Stimulated activated CD8-positive, alpha-beta memory T cell treated with anti-CD3 and anti-CD28 coated beads, Interleukin-4, amount 100 ng/mL, for 48 hours (primary cell): ENCODE measurements around the gene SLC22A1.
A peak's percentile ranks its signal among the peaks of the same experiment; 100 is the strongest.
"Not testable (repeated sequence)": the region's sequence is repeated elsewhere in the genome, so short reads cannot be mapped to it uniquely, and the experiment has no call there.

ENCODE experiments used
- DNase-seq: peaks from one replicate; pipeline ENCODE4 v3.0.0-alpha.2; 2020

Gene SLC22A1

DNA sequence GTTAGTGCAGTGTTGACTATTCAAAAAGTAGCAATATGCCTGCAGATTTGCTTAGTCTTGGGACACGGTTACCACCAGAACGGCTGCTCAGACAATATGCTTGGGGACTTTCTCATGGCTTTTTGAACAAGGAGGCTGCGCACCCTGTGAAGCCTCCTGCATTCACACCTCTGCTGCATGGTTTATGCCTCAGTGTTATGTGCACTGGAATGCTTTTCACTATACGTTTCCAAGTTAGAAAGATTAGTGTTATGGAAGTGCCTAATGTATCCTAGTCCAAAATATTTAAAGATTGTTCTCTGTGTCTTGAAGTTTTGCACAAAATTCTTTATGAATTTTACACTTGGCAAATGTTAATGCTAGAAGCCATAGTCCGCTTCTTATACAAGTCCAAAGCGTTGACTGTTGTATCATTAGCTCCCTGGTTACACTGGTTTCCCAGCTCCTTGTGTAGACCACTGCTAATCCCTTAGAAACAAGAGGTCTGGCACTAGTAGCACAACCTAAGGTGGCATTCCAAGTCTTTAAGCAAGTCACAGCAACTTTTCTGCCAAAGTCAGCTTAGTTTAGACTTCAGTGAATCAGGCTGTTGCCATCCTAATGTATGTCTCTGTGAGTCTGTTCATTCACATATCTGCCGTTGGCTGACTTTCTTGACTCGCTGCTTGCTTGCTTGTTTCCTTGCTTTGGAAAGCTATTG, 26.3 kb upstream of the SLC22A1 start:
- no peak for DNase-seq

DNA sequence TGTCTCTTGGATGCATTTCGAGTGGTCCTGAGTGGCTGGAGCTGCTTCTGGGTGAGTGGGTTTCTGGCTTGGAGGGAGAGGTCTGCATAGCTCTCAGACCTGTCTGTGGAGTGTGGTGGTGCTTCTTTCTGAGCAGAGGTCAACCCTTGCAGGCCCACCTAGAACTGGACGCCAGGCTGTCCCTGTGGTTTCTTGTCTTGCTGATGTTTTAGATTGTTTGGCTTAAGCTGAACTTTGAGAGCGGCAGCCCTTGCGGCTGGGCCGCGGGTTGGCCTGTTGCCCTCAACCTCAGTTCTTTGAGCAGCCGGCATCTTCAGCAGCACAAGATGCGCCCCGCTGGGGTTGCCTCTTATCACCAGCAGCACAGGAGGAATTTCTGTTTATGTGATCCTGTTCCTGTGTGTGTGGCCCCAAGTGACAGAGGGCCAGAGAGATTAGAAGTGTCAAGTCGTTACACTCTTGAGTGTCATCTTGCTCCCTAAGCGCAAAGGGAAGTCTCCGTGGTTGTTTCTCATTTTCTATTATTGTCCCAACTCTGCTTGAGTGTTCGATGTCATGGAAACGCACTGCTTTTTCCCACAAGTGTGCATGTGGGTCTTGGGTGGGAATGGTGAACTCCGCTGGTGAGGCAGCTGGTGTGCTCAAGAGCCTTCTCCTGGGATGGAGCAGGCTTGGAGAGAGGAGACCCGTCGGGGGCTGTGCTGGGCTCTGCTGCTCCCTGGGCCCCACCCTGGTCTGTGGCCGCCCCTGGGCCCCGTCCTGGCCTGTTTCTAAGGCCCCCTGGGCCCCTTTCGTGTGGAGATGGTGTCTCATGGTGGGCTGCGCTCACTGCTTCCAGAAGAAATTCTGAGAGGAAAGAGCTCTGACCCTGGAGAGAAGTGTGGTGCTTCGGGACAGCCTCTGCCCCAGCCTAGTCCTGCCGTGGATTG, 20.1 kb upstream of the SLC22A1 start:
- DNase-seq: no peak

DNA sequence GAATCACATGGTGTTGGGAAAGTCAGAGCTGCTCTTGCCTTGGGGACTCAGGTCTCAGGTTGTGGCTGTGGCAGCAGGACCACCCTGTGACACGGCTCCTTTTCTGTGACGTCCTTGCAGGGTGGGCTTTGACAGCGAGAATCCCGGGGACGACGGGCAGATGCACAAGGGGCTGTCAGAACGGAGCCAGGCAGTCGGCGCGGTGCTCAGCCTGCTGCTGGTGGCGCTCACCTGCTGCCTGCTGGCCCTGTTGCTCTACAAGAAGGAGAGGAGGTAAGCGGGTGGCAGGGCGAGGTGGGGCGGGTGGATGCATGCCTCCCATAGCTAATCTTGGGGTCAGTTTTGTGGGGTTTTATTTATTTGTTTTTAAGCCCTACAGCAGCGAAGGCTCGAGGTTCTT, 19.2 kb upstream of the SLC22A1 start:
- DNase-seq: no peak

DNA sequence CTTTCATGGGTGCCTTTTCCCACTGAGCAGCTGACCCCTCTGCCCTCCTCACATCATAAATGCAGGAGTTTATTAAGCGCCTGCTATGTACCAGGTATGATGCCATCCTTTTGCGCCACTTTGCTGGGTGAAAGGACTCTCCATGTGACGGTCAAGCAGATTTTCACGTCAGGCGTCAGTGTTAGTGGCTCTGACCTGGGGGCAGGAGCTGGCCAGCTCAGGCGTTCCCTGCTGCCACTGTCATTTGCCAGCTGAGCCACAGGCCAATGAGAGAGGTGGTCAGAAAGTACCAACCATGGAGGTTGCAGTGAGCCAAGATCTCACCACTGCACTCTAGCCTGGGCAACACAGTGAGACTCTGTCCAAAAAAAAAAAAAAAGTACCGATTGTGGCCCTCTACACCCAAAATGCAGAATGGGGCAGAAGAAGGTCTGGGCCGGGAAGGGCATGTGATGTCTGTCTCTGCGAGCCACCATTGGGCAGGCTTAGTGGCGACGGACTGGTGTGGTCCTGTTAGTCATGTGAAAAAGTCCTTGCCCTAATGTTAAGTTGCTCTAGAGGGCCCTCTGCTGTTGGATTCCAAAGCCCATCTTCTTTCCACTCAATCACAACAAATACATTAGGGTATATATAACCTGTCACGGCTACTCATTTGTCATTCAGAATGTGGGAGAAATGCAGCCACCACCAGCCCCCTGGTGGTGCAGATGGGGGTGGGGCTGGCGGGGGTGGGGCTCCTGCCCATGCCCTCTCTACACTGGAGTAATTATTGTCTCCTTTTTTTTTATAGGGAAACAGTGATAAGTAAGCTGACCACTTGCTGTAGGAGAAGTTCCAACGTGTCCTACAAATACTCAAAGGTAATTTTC, 18.4 kb upstream of the SLC22A1 start:
- DNase-seq: peak; percentile 41

DNA sequence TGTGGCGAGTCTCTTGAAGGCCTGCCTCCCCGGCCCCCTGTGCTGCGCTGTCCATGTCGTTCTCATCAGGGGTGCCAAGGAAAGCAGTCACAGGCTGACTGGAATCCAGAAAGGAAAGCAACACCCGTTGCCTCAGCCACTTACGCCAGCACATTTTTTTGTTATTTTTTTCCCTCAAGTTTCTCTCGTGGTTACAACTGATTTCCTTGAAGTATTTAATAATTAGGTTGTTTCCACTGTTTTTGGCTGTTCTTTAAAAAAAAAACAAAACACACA, 17.9 kb upstream of the SLC22A1 start:
- no peak for DNase-seq

DNA sequence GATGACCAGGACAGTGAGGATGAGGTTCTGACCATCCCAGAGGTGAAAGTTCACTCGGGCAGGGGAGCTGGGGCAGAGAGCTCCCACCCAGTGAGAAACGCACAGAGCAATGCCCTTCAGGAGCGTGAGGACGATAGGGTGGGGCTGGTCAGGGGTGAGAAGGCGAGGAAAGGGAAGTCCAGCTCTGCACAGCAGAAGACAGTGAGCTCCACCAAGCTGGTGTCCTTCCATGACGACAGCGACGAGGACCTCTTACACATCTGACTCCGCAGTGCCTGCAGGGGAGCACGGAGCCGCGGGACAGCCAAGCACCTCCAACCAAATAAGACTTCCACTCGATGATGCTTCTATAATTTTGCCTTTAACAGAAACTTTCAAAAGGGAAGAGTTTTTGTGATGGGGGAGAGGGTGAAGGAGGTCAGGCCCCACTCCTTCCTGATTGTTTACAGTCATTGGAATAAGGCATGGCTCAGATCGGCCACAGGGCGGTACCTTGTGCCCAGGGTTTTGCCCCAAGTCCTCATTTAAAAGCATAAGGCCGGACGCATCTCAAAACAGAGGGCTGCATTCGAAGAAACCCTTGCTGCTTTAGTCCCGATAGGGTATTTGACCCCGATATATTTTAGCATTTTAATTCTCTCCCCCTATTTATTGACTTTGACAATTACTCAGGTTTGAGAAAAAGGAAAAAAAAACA, 16.6 kb upstream of the SLC22A1 start:
- no peak for DNase-seq

DNA sequence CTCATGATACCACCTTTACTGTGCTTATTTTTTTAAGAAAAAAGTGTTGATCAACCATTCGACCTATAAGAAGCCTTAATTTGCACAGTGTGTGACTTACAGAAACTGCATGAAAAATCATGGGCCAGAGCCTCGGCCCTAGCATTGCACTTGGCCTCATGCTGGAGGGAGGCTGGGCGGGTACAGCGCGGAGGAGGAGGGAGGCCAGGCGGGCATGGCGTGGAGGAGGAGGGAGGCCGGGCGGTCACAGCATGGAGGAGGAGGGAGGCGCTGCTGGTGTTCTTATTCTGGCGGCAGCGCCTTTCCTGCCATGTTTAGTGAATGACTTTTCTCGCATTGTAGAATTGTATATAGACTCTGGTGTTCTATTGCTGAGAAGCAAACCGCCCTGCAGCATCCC, 15.6 kb upstream of the SLC22A1 start:
- DNase-seq: no peak

DNA sequence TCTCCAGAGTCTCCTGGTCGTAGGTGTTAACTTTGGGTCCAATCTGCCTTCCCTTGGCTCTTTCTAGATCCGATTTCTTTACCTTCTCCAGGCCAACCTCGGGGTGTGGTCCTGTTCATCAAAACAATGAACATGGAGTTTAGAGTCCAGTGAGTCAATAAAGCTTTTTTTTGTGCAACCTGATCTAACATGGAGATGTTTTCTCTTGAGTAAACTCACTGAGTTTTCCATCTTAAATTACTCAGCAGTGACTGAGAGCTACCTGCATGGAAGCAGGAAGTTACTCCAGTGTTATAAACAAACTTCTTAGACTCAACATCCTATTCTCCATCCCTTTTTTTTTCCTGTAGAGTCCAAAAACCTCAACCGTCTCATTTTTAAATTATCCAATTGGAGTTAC, 14.9 kb upstream of the SLC22A1 start:
- DNase-seq: no peak

DNA sequence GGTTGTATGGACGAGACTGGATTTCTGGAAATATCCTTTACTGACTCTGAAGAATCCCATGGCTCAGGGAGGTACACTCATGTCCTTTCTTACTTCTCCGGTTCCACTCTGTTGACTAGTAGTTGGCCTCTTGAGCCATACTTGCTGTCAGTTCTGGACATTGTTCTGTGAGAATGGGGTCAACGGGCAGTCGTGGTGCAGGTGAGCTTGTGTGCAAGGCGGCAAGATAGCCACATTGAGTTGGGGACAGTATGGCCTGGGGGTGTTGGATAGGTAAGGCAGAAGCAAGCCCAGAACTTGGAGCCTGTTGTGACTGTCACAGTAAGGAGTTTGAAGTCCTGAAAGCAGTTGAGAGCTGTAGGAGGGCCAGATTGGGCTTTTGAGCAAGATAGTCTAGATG, 13.5 kb upstream of the SLC22A1 start:
- no peak for DNase-seq

DNA sequence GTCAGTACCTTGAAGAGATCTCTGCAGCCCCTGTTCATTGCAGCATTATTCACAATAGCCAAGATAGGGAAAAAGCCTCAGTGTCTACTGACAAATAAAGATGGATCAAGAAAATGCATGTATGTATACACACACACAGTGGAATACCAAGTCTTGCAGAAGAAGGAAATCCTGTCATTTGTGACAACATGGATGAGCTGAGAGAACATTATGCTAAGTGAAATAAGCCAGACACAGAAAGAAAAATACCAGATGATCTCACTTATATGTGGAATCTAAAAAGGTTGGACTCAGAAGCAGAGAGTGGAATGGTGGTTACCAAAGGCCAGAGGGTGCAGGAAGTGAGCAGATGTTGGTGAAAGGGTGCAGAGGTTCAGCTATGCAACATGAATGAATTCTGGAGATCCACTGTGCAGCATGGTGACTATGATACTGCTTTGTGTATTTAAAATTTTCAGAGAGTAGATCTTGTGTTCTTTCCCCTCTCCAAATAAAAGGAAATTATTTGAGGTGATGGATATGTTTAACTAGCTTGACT, 11.0 kb upstream of the SLC22A1 start:
- DNase-seq: no peak

DNA sequence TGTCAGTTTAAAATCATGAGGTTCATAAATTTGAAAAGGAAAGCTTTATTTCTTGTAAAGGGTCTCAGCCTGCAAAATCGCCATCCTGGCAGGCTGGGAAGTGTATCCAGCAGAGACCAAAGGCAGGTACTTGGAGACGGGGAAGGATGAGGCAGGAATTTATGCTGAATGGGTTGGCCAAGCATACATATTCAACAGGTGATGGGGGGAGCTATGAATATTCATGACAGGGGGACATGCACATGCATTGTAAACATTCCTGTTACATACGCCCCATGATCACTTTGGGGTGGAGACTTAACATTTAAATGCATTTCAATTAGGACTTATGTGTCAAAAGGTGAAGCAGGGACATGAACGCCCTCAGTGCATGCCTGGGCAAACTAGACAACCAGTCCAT, 9.8 kb upstream of the SLC22A1 start:
- DNase-seq: no peak

DNA sequence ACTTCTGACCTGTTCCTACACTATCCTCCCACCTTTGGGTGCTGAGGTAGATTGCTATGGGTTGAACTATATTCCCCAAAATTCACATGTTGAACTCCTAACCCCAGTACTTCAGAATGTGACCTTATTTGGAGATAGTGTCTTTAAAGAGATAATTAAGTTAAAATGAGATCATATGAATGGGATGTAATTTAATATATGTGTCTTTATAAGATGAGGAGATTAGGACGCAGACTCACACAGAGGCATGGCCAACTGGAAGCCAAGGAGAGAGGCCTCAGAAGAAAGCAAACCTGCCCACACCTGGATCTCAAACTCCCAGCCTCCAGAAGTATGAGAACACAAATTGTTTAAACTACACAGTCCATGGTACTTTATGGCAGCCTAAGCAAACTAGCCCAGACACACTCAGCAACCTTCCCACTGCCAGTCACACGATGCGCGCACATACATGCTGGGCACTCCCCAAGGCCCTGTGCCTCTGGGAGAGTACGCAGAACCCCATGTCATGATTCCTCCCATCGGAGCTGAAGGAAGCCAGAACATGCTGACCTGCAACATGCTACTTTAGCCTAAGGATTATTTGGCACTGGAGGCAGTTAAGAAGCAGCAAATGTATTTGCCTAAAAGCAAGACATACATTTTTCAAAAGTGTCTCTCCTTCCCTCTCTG, 8.9 kb upstream of the SLC22A1 start:
- no peak for DNase-seq

DNA sequence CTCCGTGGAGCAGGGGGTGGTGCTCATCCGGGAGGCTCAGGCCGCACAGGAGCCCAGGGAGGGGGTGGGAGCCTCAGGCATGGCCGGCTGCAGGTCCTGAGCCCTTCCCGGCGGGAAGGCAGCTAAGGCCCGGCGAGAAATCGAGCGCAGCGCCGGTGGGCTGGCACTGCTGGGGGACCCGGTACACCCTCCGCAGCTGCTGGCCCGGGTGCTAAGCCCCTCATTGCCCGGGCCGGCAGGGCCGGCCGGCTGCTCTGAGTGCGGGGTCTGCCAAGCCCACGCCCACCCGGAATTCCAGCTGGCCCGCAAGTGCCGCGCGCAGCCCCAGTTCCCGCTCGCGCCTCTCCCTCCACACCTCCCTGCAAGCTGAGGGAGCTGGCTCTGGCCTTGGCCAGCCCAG, 7.1 kb upstream of the SLC22A1 start:
- not testable (repeated sequence) for DNase-seq

DNA sequence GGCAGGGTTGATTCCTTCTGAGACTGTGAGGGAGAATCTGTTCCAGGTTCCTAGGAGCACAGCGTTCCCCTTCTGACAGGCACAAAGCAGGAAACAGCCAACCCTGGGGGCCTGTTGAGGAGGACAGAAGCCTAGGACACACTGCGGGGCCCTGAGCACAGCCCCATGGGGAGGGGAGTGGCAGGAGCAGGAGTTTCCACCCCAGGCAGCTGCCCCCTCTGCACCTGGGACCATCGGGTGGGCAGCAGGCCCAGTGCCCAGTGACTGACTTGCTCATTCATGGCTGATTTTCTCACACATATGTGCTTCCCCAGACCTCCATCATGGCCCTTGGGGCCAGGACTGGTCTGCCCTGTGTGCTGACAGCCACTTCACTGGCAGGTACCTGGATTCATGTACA, 6.2 kb upstream of the SLC22A1 start:
- no peak for DNase-seq

DNA sequence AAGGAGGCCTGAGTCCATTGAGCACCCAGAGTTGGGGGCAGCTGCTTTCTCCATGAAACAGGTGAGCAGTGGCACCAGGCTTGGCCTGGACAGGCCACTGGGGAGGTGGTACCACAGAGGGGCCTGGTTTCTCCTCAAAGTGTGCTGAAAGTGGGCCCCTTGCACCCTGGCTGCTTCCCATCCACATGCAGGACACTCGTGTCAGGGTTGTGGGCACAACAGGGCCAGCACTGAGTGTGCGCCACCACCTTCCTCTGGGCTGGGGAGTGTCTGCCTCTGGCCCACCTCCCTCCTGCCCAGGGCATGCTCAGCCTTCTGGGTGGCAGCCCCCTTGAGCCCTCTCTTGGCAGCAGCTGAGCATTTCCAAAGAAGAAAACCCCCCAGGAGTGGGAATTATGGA, 5.2 kb upstream of the SLC22A1 start:
- DNase-seq: no peak

DNA sequence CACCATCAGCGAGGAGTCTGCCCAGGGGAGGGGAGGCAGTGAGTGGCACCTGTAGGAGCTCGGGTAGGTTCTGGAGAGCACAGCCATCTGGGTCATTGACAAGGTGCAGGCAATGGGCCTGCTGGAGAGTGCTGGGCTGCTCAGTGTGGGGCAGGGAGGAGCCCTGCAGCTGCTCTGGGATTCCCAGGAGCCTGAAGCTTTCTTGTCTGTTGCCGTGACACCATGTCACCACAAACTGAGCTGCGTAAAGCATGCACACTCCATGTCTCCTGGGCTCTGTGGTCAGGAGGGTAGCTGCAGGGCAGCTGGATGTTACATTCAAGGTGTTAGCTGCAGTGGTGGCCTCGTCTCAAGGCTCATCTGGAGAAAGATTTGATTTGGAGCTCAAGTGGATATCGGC, 4.5 kb upstream of the SLC22A1 start:
- no peak for DNase-seq

DNA sequence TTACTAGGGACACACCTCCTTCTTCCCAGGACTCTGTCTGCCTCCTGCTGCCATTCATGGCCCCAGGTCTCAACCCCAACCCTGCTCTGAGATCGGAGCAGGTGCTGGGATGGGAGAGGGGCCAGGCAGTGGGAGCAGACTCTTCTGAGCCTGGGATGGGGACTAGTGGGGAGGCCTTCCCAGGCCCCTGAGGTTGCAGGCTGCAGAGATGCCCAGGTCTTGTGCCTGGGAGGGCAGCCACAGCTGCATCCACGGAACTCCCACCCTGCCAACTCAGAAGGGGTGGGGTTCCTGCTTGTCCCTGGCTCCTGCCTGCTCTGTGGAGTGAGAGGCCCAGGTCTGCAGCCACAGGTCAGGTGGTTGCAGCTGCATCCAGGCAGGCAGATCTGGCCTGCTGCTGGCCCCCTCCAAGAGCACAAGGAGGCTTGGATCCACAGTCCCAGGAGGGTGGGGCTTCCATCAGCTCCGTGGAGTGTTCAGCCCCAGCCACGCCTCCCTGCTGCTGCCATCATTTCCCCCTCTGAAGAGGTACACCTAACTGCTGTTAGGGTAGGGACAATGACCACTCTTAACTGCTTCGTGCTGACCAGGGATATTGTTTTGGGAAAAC, 2.9 kb upstream of the SLC22A1 start:
- no peak for DNase-seq

DNA sequence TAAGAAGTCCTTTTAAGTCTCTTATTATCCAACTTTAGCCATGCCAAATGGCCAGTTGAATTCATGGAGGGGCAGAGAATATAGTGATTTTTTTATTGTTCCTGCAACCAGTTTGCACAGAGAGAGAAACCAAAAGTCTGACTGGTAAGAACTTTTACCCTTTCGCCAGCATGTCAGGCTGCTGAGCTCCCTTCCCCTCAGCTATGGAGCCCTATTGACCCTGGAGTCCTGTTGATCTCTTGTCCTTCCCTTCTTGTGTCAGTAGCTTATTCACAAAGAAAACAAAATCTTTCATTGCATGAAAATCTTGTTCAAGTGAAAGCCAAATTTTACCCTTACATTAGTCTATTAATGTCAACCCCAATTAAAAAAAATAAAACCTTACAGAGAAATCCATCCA, 1.5 kb upstream of the SLC22A1 start:
- DNase-seq: no peak

DNA sequence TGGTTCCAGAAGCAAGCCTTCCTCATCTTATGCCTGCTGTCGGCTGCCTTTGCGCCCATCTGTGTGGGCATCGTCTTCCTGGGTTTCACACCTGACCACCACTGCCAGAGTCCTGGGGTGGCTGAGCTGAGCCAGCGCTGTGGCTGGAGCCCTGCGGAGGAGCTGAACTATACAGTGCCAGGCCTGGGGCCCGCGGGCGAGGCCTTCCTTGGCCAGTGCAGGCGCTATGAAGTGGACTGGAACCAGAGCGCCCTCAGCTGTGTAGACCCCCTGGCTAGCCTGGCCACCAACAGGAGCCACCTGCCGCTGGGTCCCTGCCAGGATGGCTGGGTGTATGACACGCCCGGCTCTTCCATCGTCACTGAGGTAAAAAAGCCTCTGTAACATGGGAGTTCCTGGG, 366 bp downstream of the SLC22A1 start:
- no peak for DNase-seq

DNA sequence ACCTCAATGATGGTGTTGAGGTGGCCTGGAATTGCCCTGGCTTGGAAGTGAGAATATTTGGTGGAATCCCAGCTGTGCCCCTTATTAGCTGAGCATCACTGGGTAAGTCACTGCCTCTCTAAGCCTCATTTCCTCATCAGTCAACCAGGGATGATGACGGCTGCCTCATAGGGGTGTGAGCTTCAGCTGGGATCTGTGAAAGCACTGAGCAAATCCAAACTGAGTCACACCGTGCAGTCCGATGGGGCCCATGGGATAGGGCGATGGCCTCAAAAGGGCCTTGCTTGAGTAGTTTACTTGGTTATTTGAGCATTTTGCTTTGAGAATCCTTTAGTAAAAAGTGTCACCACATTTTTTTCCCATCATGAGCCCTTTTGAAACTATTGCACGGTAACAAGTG, 1.1 kb downstream of the SLC22A1 start:
- DNase-seq: no peak

DNA sequence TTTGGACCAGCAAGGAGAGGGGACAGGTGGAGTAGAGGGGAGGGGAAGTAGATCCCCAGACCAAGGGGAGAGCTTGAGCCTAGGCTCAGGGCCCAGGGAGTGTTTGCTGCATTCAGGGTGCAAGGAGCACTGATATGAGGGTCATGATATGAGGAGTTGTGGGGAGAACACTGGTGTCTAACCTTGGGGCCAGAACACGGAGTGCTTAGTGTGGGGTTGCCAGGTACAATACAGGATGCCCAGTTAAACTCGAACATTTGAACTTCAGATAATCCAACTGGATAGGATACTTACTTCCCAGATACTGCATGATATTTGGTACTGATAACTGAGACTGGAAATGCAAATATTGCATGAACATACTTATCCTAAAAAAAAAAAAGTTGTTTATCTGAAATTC, 2.4 kb downstream of the SLC22A1 start:
- DNase-seq: no peak

DNA sequence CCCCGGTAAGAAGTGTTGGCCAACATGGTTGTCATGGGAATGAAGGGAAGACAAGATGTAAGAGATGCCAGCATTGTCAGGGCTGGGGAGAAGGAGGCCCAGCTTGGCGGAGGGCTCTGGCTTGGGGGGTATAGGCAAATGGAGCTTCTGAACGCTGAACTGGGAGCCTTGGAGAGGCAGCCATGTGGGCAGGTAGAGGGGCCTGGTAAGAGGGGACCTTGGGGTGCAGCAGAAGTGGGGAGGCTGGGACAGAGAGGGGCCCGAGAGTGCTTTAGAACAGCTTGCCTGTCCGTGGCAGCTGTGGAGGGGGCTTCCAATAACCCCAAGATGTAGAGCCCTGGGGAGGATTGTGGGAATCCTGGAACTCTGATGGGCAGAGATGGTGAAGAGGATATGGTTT, 3.0 kb downstream of the SLC22A1 start:
- DNase-seq: no peak
